Activated T-helper 2 cell treated with anti-CD3 and anti-CD28 coated beads, Interferon-gamma antibody, Interleukin-2, Interleukin-4, amounts not matched to agents 10 μg/mL and 5 μg/mL and 100 μg/mL, durations not matched to agents 14 hours and 24 hours and 36 hours (primary cell): ENCODE data around the gene TLCD3B. TPM values are rescaled to one million over a fixed set of nuclear protein-coding genes. Genes with fewer than 3 reads are reported as not detected.

Experiments
- DNase-seq: peaks from one replicate; pipeline ENCODE4 v3.0.0; 2021; ENCODE audit warnings: low spot score
- H3K27ac Mint-ChIP-seq: one replicate; pipeline ENCODE4 v1.8.0; 2021; ENCODE audit warnings: mixed read lengths
- H3K27me3 Mint-ChIP-seq: one replicate; pipeline ENCODE4 v1.8.0; 2021; ENCODE audit warnings: low read depth, mixed read lengths
- H3K36me3 Mint-ChIP-seq: one replicate; pipeline ENCODE4 v1.8.0; 2021; ENCODE audit warnings: low read depth, mixed read lengths
- H3K4me1 Mint-ChIP-seq: one replicate; pipeline ENCODE4 v1.8.0; 2021; ENCODE audit warnings: low read depth, mixed read lengths
- H3K4me3 Mint-ChIP-seq: one replicate; pipeline ENCODE4 v1.8.0; 2021; ENCODE audit warnings: low read depth, mild to moderate bottlenecking, moderate library complexity, mixed read lengths
- H3K9me3 Mint-ChIP-seq: one replicate; pipeline ENCODE4 v1.8.0; 2021; ENCODE audit warnings: mixed read lengths
- intact Hi-C: fragments of 100-400 bp; cut with micrococcal nuclease; formaldehyde crosslinking; loops from one replicate; pipeline ENCODE4 v1.15.1; 2023
- total RNA-seq: library from RNA; stranded (reverse); gene quantifications from 2 replicates; pipeline ENCODE4 v1.2.3, GENCODE V29; 2022

The TLCD3B gene
- 2.3 and 2.6 TPM in 2 replicates for total RNA-seq

GRCh38 chr16:30030841-30031413, at the start of gene TLCD3B:
TSS of gene TLCD3B (minus strand) at chr16:30031271. CDS start at chr16:30030527, 744 bp downstream.
- Mint-ChIP-seq H3K36me3 (no peaks in the 10 kb centered on the region), H3K4me3 (peak within 1 kb of the TSS; percentile 27), H3K27me3 (peaks cover 53% of the 10 kb centered on the region), H3K4me1 (peaks cover 12% of the 10 kb centered on the region), H3K27ac (no peak within 1 kb of the TSS), H3K9me3 (no peaks in the 10 kb centered on the region)
- DNase-seq: no peak
- intact Hi-C loops: no loop called here

DNA sequence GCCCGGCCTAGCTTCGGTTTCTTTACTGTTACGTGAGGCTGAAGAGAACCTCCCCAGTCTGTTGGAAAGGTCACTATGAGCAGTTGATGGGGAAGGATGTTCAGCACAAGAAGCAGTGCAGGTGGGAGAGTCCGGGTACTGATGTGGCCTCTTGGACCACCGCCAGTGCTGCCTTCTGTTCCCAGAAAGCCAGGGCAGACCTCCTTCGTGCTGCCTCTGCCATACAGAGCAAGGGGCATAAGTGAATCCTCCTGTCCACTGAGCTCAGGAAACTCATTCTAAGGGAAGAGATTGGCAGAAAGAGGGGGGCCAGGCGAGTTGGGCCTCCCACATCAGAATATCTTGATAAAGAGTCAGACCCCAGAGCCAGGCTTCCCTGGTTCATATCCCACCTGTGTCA, 48.4 kb upstream of the TLCD3B start:
- no peak for DNase-seq
- no peak overlapping the region for H3K27ac Mint-ChIP-seq
- no peaks in the 10 kb centered on the region for H3K27me3 Mint-ChIP-seq
- H3K4me3 Mint-ChIP-seq: no peak overlapping the region
- H3K36me3 Mint-ChIP-seq: peaks cover 68% of the 10 kb centered on the region
- intact Hi-C loops: no loop called here
- no peaks in the 10 kb centered on the region for H3K9me3 Mint-ChIP-seq
- peaks cover 26% of the 10 kb centered on the region for H3K4me1 Mint-ChIP-seq

GRCh38 chr16:30078744-30079143, 47.7 kb upstream of the TLCD3B start:
- no peak overlapping the region for H3K27ac Mint-ChIP-seq
- peaks cover 66% of the 10 kb centered on the region for H3K36me3 Mint-ChIP-seq
- no peaks in the 10 kb centered on the region for H3K27me3 Mint-ChIP-seq
- intact Hi-C loops: no loop called here
- no peaks in the 10 kb centered on the region for H3K9me3 Mint-ChIP-seq
- no peak overlapping the region for H3K4me3 Mint-ChIP-seq
- no peak for DNase-seq
- peaks cover 26% of the 10 kb centered on the region for H3K4me1 Mint-ChIP-seq

GRCh38 chr16:30077656-30078055, 46.6 kb upstream of the TLCD3B start:
- Mint-ChIP-seq H3K4me3 (peak overlapping the region; percentile 93), H3K27me3 (no peaks in the 10 kb centered on the region), H3K27ac (peak overlapping the region; percentile 33), H3K36me3 (peaks cover 61% of the 10 kb centered on the region), H3K4me1 (peaks cover 26% of the 10 kb centered on the region), H3K9me3 (no peaks in the 10 kb centered on the region)
- intact Hi-C loops: no loop called here
- DNase-seq: no peak

GRCh38 chr16:30076276-30076791, 45.3 kb upstream of the TLCD3B start:
- Mint-ChIP-seq H3K36me3 (peaks cover 62% of the 10 kb centered on the region), H3K4me3 (peak overlapping the region; percentile 93), H3K27ac (peak overlapping the region; percentile 75), H3K4me1 (peaks cover 26% of the 10 kb centered on the region), H3K27me3 (no peaks in the 10 kb centered on the region), H3K9me3 (no peaks in the 10 kb centered on the region)
- DNase-seq: no peak
- intact Hi-C loops: no loop called here

GRCh38 chr16:30075503-30076275, 44.6 kb upstream of the TLCD3B start, which contains the start of gene PPP4C:
TSS of gene PPP4C (plus strand) at chr16:30075994. CDS start at chr16:30076378, 384 bp downstream.
- H3K36me3 Mint-ChIP-seq: peaks cover 62% of the 10 kb centered on the region
- DNase-seq: peak; percentile 89
- H3K27ac Mint-ChIP-seq: peak within 1 kb of the TSS; percentile 93
- H3K27me3 Mint-ChIP-seq: no peaks in the 10 kb centered on the region
- no peaks in the 10 kb centered on the region for H3K9me3 Mint-ChIP-seq
- H3K4me1 Mint-ChIP-seq: peaks cover 26% of the 10 kb centered on the region
- H3K4me3 Mint-ChIP-seq: peak within 1 kb of the TSS; percentile 93
- intact Hi-C loops: loop anchor here (1.0 to 2.0 kb wide), 2 partner anchors 17 to 21 kb away; partner anchors contain the start of gene YPEL3

DNA sequence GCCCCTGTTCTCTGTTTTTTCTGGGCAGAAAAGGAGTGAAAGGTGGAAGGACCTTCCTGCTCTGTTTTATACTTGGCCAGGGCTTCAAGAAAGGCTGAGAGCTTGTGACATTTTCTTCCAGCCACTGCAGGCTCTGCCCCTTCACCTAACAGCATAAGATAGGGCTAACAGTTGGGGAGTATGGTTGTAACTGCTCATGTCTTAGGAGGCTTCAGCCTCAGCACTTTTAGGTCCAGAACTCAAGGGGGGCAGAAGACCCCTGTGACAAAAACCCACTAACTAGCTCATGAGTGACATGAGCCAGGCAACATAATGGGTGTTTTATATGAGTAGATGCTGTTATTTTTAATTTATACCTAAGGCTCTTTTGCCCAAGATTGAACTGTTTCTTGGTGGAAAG, 39.4 kb upstream of the TLCD3B start:
- intact Hi-C loops: no loop called here
- Mint-ChIP-seq H3K36me3 (peaks cover 72% of the 10 kb centered on the region), H3K4me3 (peak overlapping the region; percentile 21), H3K4me1 (peaks cover 32% of the 10 kb centered on the region), H3K27me3 (no peaks in the 10 kb centered on the region), H3K27ac (peak overlapping the region; percentile 42), H3K9me3 (no peaks in the 10 kb centered on the region)
- no peak for DNase-seq

DNA sequence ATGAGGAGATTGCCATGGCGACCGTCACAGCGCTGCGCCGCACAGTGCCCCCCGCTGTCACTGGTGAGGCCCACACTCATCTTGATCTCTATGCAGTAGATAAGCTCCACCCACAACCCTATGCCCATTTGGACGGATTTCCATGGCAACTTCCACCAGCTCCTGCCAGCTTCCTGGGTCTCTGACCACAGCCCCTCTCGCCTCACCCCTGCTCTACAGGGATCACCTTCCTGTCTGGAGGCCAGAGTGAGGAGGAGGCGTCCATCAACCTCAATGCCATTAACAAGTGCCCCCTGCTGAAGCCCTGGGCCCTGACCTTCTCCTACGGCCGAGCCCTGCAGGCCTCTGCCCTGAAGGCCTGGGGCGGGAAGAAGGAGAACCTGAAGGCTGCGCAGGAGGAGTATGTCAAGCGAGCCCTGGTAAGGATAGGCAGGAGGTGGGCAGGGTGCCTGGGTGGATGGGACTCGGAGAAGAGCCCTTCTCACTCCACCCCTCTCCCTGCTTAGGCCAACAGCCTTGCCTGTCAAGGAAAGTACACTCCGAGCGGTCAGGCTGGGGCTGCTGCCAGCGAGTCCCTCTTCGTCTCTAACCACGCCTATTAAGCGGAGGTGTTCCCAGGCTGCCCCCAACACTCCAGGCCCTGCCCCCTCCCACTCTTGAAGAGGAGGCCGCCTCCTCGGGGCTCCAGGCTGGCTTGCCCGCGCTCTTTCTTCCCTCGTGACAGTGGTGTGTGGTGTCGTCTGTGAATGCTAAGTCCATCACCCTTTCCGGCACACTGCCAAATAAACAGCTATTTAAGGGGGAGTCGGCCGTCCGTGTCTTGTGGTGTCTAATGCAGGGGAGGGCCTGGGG, 38.8 kb upstream of the TLCD3B start:
- Mint-ChIP-seq H3K27ac (peak overlapping the region; percentile 42), H3K4me3 (peak overlapping the region; percentile 37), H3K9me3 (no peaks in the 10 kb centered on the region), H3K4me1 (peaks cover 31% of the 10 kb centered on the region), H3K36me3 (peaks cover 78% of the 10 kb centered on the region), H3K27me3 (no peaks in the 10 kb centered on the region)
- intact Hi-C loops: loop anchor here (10.0 kb wide), 1 partner anchor 285 kb away; the partner anchor contains the start of gene CD2BP2
- no peak for DNase-seq

DNA sequence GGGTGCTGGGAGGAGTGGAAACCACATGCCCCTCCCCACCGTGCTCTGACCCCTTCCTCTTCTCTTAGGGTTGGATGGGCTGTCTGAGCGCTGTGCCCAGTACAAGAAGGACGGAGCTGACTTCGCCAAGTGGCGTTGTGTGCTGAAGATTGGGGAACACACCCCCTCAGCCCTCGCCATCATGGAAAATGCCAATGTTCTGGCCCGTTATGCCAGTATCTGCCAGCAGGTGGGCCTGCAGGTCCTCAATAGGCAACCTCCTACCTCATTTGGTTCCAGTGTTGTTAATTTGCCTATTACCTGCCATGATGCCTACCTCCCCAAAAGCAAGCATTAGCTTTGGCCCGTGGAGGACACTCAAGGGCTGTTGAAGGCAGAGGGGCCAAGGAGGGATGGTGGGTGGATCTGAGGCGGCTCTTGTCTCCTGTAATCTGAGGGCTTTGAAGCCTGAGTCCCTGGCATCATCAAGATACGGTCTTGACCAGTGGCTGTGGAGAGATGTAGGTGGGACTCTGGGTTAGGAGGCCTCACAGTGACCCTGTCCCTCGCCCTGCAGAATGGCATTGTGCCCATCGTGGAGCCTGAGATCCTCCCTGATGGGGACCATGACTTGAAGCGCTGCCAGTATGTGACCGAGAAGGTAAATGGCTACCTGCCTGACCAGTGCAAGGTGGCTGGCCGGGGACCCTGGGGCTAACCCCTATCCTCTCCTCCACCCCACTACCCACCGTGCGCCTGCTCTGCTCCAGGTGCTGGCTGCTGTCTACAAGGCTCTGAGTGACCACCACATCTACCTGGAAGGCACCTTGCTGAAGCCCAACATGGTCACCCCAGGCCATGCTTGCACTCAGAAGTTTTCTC, 37.9 kb upstream of the TLCD3B start:
- DNase-seq: peak; percentile 54
- intact Hi-C loops: loop anchor here (10.0 kb wide), 1 partner anchor 286 kb away; the partner anchor contains the start of gene CD2BP2
- peak overlapping the region; percentile 74 for H3K27ac Mint-ChIP-seq
- H3K9me3 Mint-ChIP-seq: no peaks in the 10 kb centered on the region
- no peaks in the 10 kb centered on the region for H3K27me3 Mint-ChIP-seq
- H3K36me3 Mint-ChIP-seq: peaks cover 85% of the 10 kb centered on the region
- H3K4me1 Mint-ChIP-seq: peaks cover 28% of the 10 kb centered on the region
- H3K4me3 Mint-ChIP-seq: peak overlapping the region; percentile 70

GRCh38 chr16:30068333-30068732, 37.3 kb upstream of the TLCD3B start:
- intact Hi-C loops: loop anchor here (10.0 kb wide), 1 partner anchor 286 kb away; the partner anchor contains the start of gene CD2BP2
- peak overlapping the region; percentile 70 for H3K4me3 Mint-ChIP-seq
- H3K9me3 Mint-ChIP-seq: no peaks in the 10 kb centered on the region
- no peak for DNase-seq
- H3K36me3 Mint-ChIP-seq: peaks cover 81% of the 10 kb centered on the region
- H3K4me1 Mint-ChIP-seq: peaks cover 32% of the 10 kb centered on the region
- H3K27me3 Mint-ChIP-seq: no peaks in the 10 kb centered on the region
- peak overlapping the region; percentile 74 for H3K27ac Mint-ChIP-seq

DNA sequence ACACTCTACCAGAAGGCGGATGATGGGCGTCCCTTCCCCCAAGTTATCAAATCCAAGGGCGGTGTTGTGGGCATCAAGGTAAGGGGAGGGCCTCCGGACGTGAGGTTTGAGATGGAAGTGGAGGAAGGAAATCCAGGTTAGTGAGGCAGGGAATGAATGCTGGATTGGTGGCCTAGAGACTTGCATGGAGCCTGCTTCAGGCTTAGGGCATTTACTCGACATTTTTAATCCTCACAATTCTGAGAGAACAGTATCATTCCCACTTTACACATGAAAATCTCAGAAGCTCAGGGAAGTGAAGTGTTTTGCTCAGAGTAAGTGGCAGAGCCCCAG, 36.5 kb upstream of the TLCD3B start:
- no peak for DNase-seq
- Mint-ChIP-seq H3K4me1 (peaks cover 33% of the 10 kb centered on the region), H3K4me3 (peak overlapping the region; percentile 100), H3K27me3 (no peaks in the 10 kb centered on the region), H3K9me3 (no peaks in the 10 kb centered on the region), H3K36me3 (peaks cover 81% of the 10 kb centered on the region), H3K27ac (peak overlapping the region; percentile 79)
- intact Hi-C loops: loop anchor here (10.0 kb wide), 1 partner anchor 287 kb away; the partner anchor contains the start of gene CD2BP2
